PC-9 (cell line): ENCODE measurements around the gene ESAM.

Source experiments
- CTCF ChIP-seq: fragments of 200-600 bp; sonication (generic); conservative IDR thresholded peaks from 2 replicates; pipeline ENCODE4 v1.6.1; 2017; ENCODE audit warnings: mixed run types, antibody characterized with exemption, mild to moderate bottlenecking, moderate library complexity
- EZH2 ChIP-seq: fragments of 200-600 bp; sonication (generic); IDR thresholded peaks from 2 replicates; pipeline ENCODE4 v1.8.0; 2017; ENCODE audit warnings: antibody characterized with exemption, low read depth

- TF ChIP-seq EZH2: no peak
- TF ChIP-seq CTCF: no peak
Measured at GRCh38 chr11:124768914-124769313, 6.8 kb upstream of the ESAM start.
